ENCODE results near the gene GNG14.

The GNG14 gene

GRCh38 chr19:12737835-12738351, 50.1 kb downstream of the GNG14 start:
- peak overlapping the region; percentile 94 for H3K4me3 ChIP-seq (replicated peaks; ENCODE audit: low read depth, low read length)
- no peak for TF ChIP-seq CTCF (IDR thresholded peaks at IDR 0.05; ENCODE audit: low read length, missing control alignments)
- DNase-seq (ENCODE audit: low read depth) = no peak

All from fibroblast of pulmonary artery (primary cell).